Muscle layer of duodenum (tissue), 2 donors: ENCODE measurements around the gene HS3ST6.
A peak's percentile ranks its signal among the peaks of the same experiment; 100 is the strongest.
"Not testable (repeated sequence)": the region's sequence is repeated elsewhere in the genome, so short reads cannot be mapped to it uniquely, and the experiment has no call there.

Source experiments
- H3K27ac ChIP-seq: one replicate; pipeline ENCODE4 v1.7.0; 2013; ENCODE audit warnings: mild to moderate bottlenecking, low read length
- H3K27me3 ChIP-seq: one replicate; pipeline ENCODE4 v1.7.0; 2013; ENCODE audit warnings: low read depth, mild to moderate bottlenecking, control low read depth, low read length
- H3K36me3 ChIP-seq, 2 donors: one replicate each; pipeline ENCODE4 v1.7.0; 2013; ENCODE audit warnings: low read length in 2 of 2, control low read depth in 1 of 2, mild to moderate bottlenecking in 1 of 2; ENCODE audit not compliant: insufficient read depth in 2 of 2, control insufficient read depth in 1 of 2
- H3K4me1 ChIP-seq, 2 donors: one replicate each; pipeline ENCODE4 v1.7.0; 2013; ENCODE audit warnings: low read length in 2 of 2, mild to moderate bottlenecking in 2 of 2, control low read depth in 1 of 2, moderate library complexity in 1 of 2; ENCODE audit not compliant: insufficient read depth in 2 of 2, control insufficient read depth in 1 of 2
- H3K4me3 ChIP-seq, 2 donors: one replicate each; pipeline ENCODE4 v1.7.0; 2013; ENCODE audit warnings: low read length in 2 of 2, low read depth in 1 of 2, mild to moderate bottlenecking in 1 of 2
- H3K9me3 ChIP-seq, 2 donors: one replicate each; pipeline ENCODE4 v1.7.0; 2013; ENCODE audit warnings: low read length in 2 of 2, control low read depth in 1 of 2, mild to moderate bottlenecking in 1 of 2; ENCODE audit not compliant: control insufficient read depth in 1 of 2
- donor health status: healthy.

Gene HS3ST6

DNA sequence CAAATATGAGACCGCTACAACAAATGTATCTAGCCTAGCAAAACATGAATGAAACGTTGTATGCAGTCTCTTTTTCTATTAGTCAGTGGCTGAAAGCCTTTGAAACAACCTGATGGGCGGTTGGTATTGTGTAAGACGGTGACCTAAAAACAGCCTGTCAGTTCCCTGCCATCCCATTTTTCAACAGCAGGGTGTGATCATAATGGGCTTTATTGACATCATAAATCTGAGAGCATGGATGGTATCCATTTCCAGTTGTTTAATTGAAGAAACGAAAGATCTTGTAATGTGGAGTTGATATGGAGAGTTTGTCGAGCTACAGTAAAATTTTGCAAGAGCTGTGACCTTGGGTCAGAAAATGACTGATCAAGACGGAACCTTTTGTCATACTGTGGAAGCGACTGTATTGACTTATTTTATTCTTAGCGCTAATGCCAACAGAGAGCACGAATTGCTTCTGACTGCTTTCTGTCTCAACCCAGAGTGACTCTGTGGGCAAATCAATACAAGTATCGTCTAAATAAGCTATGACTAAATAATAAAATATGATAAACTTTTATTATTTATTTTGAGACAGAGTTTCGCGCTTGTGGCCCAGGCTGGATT is 34.0 kb downstream of the HS3ST6 start:
- Histone ChIP-seq H3K9me3 (no peaks in the 10 kb centered on the region), H3K27me3 (no peaks in the 10 kb centered on the region)

DNA sequence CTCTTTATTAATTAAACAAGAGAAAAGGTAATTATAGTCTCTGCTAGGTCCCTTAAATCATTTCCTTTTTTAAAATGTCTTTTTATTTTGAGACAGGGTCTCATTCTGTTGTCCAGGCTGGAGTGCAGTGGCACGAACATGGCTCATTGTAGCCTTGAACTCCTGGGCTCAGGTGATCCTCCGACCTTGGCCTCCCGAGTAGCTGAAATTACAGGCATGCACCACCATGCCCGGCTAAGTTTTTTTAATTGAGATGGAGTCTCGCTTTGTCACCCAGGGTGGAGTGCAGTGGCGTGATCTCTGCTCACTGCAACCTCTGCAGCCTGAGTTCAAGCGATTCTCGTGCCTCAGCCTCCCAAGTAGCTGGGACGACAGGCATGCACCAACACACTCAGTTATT is 37.0 kb downstream of the HS3ST6 start:
- H3K9me3 ChIP-seq, H3K4me1 ChIP-seq, H3K27ac ChIP-seq, H3K4me3 ChIP-seq, H3K27me3 ChIP-seq, H3K36me3 ChIP-seq: not testable (repeated sequence)

More for the DNA sequence above, 34.0 kb downstream of the HS3ST6 start:
- Histone ChIP-seq H3K4me3 (no peak overlapping the region), H3K27ac (no peak overlapping the region), H3K36me3 (no peaks in the 10 kb centered on the region), H3K4me1 (no peaks in the 10 kb centered on the region)

DNA sequence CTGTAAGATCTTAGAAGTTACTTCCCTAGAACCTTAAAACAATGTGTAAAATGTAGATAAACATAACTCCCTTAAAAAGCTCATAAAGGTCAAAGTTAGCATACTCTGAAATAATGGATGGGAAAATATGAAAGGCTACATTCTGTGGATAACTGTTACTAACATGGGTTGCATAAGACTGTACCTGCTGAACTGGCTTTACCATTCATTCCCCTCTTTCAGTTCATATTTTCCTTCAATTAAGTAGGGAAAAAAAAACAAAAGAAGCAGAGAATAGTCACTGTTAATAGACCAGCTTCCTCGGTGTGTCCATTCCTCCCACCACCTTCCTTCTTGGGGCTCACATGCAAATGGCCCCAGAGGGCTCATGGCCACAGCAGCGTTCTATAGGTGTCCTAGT is 38.7 kb downstream of the HS3ST6 start:
- H3K4me1 ChIP-seq: no peaks in the 10 kb centered on the region
- no peaks in the 10 kb centered on the region for H3K27me3 ChIP-seq
- no peak overlapping the region for H3K4me3 ChIP-seq
- no peaks in the 10 kb centered on the region for H3K9me3 ChIP-seq
- no peaks in the 10 kb centered on the region for H3K36me3 ChIP-seq
- no peak overlapping the region for H3K27ac ChIP-seq

DNA sequence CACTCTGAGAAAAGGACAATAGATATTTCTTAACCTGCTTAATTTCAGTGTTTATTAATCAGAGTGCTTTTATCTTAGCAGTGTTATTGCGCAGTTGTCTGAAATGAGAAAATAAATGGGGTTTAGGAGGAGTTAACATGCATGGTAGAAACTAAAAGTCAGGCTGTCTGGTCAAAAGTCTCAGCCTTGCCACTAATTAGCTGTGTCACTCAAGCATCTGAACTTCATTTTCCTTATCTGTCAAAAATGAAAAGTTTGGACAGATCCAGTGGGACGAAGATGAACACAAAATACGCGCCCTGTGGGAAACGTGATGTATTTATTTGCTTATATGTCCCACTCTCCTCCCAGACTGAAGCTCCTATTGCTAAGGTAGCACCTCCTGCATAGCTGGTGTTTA is 40.0 kb downstream of the HS3ST6 start:
- H3K4me3 ChIP-seq: no peak overlapping the region
- H3K36me3 ChIP-seq: no peaks in the 10 kb centered on the region
- no peaks in the 10 kb centered on the region for H3K4me1 ChIP-seq
- H3K27me3 ChIP-seq: no peaks in the 10 kb centered on the region
- H3K27ac ChIP-seq: no peak overlapping the region
- H3K9me3 ChIP-seq: no peaks in the 10 kb centered on the region

DNA sequence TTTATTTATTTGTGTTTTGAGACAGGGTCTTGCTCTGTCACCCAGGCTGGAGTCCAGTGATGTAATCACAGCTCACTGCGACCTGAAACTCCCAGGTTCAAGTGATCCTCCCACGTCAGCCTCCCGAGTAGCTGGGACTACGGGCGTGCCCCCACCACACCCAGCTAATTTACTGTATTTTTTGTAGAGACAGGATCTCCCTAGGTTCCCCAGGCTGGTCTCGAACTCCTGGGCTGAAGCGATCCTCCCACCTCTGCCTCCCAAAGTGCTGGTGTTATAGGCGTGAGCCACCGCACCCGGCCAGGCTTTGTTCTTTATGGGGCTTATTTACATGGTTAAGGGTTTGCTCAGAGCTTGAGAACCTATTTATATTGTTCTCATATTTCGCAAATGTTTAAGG is 40.4 kb downstream of the HS3ST6 start:
- Histone ChIP-seq H3K27me3 (no peaks in the 10 kb centered on the region), H3K27ac (no peak overlapping the region), H3K9me3 (no peaks in the 10 kb centered on the region), H3K4me3 (no peak overlapping the region), H3K4me1 (no peaks in the 10 kb centered on the region), H3K36me3 (no peaks in the 10 kb centered on the region)

DNA sequence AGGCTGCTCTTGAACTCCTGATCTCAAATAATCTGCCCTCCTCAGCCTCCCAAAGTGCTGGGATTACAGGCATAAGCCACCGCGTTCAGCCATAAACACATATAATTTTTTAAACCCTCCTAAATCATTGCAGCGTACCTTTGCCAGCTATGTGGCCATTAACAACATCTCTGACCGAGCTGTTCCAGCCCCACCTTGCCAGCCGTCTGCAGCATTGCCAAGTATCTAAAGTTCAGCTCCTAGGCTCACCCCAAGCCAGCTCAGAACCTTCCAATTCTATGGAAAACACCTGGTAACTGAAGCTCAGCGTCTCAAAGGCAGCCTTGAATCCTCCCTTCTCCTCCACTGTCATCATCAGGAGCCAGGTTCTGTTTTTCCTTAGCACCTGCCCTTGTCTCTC is 41.1 kb downstream of the HS3ST6 start:
- no peaks in the 10 kb centered on the region for H3K4me1 ChIP-seq
- no peaks in the 10 kb centered on the region for H3K9me3 ChIP-seq
- H3K4me3 ChIP-seq: no peak overlapping the region
- H3K27me3 ChIP-seq: no peaks in the 10 kb centered on the region
- no peaks in the 10 kb centered on the region for H3K36me3 ChIP-seq
- no peak overlapping the region for H3K27ac ChIP-seq

DNA sequence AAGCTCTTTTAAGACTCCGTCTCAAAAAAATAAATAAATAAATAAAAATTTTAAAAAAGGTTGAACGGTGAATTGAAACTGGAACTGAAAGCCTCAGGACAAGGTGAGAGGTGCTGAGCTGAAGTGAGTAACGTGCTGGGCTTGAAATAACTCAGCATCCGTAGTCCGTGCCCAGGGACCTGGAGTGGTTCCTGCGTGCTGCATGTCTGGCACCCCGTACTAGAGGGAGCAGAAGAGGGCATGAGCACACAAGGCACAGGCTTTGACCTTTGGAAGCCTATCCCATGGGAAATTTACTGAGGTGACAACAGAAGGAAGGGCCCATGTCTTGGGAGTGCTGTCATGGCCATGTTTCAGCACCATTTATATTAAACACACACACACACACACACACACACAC is 41.7 kb downstream of the HS3ST6 start:
- H3K4me3 ChIP-seq: no peak overlapping the region
- H3K27me3 ChIP-seq: no peaks in the 10 kb centered on the region
- H3K36me3 ChIP-seq: no peaks in the 10 kb centered on the region
- no peaks in the 10 kb centered on the region for H3K4me1 ChIP-seq
- no peaks in the 10 kb centered on the region for H3K9me3 ChIP-seq
- H3K27ac ChIP-seq: no peak overlapping the region

DNA sequence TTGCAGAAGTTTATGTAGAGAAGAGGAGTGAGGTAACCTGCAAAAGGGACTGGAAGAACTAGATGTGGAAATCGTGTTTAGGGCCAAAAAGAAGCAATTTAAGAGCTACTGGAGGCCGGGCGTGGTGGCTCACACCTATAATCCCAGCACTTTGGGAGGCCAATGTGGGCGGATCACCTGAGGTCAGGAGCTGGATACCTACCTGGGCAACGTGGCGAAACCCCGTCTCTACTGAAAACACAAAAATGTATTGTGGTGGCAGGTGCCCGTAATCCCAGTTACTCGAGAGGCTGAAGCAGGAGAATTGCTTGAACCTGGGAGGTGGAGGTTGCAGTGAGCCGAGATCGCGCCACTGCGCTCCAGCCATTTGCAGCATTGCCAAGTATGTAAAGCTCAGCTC is 42.1 kb downstream of the HS3ST6 start:
- not testable (repeated sequence) for H3K27ac ChIP-seq, H3K27me3 ChIP-seq, H3K4me1 ChIP-seq, H3K36me3 ChIP-seq, H3K4me3 ChIP-seq, H3K9me3 ChIP-seq

DNA sequence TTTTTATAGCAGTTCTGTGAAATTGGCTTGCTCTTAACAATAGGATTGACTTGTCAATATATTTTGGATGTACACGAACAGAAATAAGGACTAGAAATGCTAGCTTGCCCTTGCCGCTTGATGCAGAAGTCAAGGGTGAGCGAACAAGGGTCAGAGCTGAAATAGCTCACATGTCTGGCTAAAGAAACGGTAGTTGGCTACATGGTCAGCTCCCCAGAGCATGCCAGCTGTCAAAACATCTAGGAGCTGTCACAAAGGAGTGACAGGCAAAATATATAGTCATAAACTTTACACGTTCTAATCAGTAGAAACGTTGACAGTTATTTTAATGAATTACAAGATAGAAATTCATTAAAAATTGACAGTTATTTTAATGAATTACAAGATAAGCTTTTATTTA is 43.4 kb downstream of the HS3ST6 start:
- Histone ChIP-seq H3K4me3 (no peak overlapping the region), H3K27me3 (no peaks in the 10 kb centered on the region), H3K9me3 (no peaks in the 10 kb centered on the region), H3K27ac (no peak overlapping the region), H3K36me3 (no peaks in the 10 kb centered on the region), H3K4me1 (no peaks in the 10 kb centered on the region)

DNA sequence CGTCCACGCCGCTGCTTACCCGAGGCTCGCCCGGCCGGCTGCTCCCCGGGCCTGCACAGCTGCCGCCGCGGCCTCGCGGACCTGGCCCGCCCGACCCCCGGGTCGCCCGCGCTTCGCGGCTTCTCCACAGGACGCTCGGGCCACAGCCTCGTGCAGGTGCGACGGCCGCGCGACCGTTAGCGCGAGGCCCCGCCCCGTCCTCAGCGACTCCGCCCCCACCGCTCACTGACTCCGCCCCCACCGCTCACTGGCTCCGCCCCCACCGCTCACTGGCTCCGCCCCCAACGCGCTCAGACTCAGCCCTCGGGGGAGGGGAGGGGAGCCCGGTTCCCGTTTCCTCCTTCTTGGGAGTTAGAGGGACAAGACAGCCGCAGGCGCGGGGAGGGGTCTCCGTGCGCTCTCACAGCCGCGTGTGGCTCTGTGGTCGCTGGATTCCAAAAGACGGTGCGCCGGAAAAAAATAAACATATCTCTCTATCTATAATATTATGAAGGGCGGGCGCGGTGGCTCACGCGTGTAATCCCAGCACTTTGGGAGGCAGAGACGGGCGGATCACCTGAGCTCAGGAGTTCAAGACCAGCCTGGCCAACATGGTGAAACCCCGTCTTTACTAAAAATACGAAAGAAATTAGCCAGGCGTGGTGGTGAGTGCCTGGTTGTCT is 46.1 kb downstream of the HS3ST6 start, which contains the start of gene MEIOB:
Gene MEIOB (minus strand): TSS at position 191 of the 662 bp plus-strand sequence. CDS start 3,989 bp downstream, outside the sequence.
- H3K4me1 ChIP-seq: no peaks in the 10 kb centered on the region
- peak within 1 kb of the TSS in 1 of 2 donors; percentile 40 for H3K4me3 ChIP-seq
- H3K9me3 ChIP-seq: no peaks in the 10 kb centered on the region
- H3K27me3 ChIP-seq: no peaks in the 10 kb centered on the region
- no peak within 1 kb of the TSS for H3K27ac ChIP-seq
- H3K36me3 ChIP-seq: no peaks in the 10 kb centered on the region

DNA sequence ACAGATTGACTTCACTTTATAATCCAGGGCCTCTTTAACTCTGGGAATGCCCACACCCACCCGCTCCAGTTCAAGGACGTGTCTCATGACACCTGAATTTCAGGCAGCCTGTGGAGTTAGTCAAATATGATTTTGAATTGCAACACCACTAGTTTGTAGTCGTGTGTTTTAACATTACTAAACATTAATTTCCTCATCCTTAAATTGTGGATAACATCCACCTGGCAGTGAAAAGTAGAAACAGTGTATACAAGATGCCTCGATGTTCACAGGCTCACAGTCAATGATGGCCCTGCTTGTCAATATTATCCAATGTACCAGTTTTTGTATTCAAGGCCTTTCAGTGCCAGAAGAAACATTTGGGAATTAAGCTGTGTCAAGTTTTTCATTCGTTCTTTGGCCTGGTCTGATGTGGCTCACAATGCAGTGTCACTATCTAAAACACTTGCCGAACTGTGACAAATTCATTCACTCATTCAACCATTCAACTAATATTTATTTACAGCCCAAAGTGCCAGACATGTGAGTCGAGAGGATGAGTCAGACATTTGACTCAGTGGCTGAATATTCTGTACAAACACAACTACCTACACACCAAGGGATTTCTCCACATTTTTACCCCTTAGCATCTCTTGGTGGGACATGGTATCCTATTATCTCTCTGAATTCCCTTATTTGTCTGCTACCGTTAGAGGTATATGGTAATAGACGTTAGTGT is 47.7 kb downstream of the HS3ST6 start:
- Histone ChIP-seq H3K27ac (no peak overlapping the region), H3K36me3 (no peaks in the 10 kb centered on the region), H3K9me3 (no peaks in the 10 kb centered on the region), H3K27me3 (no peaks in the 10 kb centered on the region), H3K4me3 (no peak overlapping the region), H3K4me1 (no peaks in the 10 kb centered on the region)
